NCI-H1930 (cell line): ENCODE measurements around the gene FBLN7.

Source experiments
- DNase-seq, 2 experiments: peaks; one replicate each; lab custom pipeline; 2025; lab: John Stamatoyannopoulos, UW

FBLN7 gene

DNA sequence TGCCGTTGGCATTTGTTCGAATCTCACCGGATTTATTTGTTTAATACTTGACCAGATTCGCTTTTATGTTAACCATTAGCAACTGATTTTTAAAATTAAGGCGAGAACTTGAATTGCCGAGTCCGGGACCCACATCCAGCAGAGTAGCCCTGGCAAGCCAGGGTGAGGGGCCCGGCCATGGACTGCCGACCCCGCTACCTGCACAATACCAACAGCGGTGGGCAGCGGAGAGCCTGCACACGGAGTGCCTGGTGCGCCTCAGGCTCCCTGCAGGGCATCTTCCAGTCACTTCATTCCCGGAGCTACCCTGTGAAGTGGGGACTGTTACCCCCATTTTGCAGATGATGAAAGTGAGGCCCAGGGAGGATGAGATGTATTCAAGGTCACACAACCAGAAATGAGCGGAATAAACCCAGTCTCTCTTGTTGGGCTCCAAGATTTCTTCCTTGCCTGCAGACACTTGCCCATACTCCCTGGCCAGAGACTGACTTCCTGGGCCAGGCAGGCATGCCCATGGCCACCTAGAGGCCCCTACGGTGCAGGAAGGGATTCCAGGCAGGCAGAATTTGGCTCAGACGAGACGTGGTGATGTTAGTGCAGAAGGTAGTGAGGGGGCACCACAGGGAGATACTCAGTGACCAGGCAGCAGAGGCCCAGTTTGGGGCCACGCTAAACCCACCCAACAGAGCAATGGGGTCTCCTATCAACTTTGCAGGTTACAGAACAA, 2.9 kb downstream of the FBLN7 start:
- no peak for DNase-seq

GRCh38 chr2:112141626-112142007, 3.4 kb downstream of the FBLN7 start:
- no peak for DNase-seq

DNA sequence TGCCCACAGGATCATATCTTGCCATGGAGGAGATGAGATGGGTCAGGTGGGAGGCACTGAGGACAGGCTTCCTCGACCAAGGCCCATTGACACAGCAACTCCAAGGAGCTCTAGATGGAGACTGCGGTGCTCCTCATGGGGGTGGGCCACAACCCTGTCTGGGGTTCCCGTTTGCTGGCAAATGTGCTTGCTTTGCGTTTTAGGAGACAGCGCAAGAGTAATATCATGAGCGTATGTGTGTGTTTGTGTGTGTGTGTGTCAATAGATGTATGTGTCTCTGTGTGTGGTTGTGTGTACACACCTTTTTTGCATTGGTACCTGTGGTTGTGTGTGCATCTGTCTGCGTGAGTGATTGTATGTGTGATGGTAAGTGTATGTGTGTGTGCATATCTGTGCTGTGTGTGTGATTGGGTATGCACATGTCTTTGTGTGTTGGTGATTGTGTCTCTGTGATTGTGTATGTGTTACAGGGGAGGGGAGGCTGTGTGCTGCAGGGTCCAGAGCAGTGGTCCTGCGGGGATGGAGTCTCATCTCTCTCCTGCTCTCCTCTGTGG, 4.4 kb downstream of the FBLN7 start:
- DNase-seq = no peak

GRCh38 chr2:112143150-112143549, 5.0 kb downstream of the FBLN7 start:
- DNase-seq = no peak

DNA sequence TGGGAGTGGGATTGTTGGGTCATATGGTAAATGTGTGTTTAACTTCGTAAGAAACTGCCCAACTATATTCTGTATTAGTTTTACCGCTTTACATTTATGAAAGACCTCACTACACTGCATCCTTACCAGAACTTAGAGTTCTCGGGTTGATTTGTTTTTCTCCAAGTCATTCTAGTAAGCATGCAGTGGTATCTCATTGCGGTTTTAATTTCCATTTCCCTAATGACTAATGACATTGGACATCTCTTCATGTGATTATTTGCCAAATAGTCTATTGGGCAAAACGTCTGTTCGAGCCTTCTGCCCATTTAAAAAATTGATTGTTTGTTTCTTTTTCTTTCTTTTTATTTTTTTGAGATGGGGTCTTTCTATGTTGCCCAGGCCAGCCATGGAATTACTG, 6.8 kb downstream of the FBLN7 start:
- DNase-seq = no peak

GRCh38 chr2:112147382-112148168, 9.4 kb downstream of the FBLN7 start:
- no peak for DNase-seq

DNA sequence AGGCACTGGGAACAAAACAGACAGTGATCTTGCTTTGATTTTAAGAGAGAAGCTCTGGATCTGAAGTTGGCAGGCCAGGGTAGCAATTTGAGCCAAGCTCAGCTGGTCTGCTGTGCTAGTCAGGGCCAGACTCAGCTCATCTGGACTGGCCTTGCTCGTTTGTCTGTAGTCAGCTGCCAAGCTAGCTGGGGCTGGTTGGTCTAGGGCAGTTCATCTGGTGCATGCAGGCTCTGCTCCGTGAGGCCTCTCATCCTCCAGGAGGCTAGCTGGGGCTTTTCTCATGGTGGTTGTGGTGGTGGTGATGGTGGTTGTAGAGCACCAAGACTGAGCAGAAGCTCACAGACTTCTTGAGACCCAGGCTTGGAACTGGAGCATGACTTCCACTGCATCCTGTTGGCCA, 10.3 kb downstream of the FBLN7 start:
- no peak for DNase-seq

GRCh38 chr2:112149194-112149593, 11.0 kb downstream of the FBLN7 start:
- no peak for DNase-seq

- no peak for DNase-seq
Observed at GRCh38 chr2:112149866-112150435, 11.8 kb downstream of the FBLN7 start.

DNA sequence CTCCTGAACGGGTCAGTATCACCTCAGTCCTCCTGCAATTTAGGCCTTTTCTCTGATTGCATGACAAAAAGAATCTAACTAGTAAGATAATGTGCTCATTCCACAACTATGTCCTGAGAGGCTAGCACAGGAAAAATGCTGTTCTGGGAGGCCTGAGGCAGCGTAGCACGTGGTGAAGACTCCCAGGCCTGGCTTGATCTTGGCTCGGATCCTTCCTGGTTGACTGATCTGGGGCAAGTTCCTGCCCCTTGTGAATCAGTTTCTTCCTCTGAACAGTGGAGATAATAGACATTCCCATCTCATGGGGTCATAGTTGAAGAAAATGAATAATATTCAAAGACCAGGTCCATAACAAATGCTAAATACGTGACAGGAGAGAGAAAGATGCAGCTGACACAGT, 12.3 kb downstream of the FBLN7 start:
- no peak for DNase-seq

DNA sequence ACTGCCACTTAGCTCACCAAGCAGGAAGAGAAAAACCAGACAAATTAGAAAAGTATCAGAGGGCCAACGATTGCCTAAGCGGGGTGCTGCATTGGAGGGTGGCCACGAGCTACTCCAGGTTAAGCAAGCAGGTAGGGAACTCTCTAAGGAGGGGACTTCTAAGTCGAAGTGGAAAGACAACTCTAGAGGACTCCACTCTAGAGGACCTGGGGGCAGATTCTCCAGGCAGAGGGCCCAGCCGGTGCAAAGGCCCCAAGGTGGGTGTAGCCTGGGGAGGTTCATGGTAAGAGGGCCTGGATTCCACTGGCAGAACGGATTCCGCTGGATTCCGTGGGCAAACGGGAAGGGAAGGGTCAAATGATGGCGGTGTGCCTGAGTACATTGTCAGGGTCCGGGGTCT, 12.7 kb downstream of the FBLN7 start:
- no peak for DNase-seq

DNA sequence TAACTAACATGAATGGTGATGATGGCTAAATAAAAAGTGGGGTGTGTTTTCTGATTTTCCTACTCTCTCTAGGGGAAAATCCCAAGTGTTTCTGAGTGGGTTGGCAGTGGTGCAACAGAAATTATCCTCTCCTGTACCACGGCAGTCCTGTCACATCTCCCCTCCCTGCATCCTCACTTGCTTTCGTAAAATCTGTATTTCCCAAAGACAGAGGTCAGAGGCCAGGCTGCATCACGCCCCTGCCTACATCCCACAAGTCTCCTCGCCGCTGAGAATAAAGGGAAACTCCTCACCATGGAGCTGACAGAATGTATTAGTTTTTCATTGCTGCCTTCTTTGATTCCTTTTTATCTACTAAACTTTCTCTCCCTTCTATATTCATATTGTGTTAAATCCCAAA, 13.1 kb downstream of the FBLN7 start:
- DNase-seq = no peak

GRCh38 chr2:112151701-112152440, 13.7 kb downstream of the FBLN7 start:
- DNase-seq = no peak

DNA sequence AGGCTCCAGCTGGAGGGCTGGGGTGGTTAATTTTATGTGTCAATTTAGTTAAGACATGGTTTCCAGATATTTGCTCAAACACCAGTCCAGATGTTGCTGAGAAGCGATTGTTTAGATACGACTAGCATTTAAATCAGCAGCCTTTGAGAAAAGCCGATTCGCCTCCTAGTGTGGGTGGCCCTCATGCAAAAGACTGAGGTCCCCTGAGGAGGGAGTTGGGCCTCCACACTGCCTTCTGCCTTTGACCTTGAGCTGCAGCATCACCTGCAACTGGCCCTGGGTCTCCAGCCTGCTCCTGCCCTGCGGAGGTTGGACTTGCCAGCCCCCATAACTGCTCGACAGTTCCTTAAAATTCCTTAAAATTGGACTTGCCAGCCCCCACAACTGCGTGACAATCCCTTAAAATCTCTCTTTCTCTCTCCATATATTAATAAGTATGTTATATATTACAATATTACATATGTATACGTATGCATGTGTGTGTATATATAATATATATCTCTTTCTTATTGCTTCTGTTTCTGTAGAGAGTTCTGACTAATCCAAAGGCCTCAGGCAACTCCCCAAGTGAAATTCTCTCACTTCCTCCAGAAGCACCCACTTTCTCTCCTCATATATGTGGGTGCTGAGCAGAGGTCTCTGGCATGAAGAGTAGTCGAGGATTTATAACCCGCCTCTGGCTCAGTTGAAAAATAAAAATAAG, 14.4 kb downstream of the FBLN7 start:
- no peak for DNase-seq

DNA sequence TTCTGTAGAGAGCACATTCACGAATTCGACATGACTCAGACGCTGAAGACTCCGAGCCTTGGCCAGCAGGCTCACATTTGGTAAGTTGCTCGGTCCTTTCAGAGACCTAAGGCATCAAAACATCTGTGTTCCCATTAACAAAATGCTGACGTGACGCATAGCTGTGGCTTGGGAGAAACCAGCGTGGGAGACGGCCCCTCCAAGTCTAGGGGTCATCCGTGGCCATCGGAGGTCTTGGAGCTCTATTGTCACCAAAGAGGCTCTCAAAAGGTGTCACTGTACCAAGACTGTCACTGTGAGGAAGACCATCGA, 14.9 kb downstream of the FBLN7 start:
- no peak for DNase-seq

- no peak for DNase-seq
Observed at GRCh38 chr2:112153501-112153900, 15.3 kb downstream of the FBLN7 start.

DNA sequence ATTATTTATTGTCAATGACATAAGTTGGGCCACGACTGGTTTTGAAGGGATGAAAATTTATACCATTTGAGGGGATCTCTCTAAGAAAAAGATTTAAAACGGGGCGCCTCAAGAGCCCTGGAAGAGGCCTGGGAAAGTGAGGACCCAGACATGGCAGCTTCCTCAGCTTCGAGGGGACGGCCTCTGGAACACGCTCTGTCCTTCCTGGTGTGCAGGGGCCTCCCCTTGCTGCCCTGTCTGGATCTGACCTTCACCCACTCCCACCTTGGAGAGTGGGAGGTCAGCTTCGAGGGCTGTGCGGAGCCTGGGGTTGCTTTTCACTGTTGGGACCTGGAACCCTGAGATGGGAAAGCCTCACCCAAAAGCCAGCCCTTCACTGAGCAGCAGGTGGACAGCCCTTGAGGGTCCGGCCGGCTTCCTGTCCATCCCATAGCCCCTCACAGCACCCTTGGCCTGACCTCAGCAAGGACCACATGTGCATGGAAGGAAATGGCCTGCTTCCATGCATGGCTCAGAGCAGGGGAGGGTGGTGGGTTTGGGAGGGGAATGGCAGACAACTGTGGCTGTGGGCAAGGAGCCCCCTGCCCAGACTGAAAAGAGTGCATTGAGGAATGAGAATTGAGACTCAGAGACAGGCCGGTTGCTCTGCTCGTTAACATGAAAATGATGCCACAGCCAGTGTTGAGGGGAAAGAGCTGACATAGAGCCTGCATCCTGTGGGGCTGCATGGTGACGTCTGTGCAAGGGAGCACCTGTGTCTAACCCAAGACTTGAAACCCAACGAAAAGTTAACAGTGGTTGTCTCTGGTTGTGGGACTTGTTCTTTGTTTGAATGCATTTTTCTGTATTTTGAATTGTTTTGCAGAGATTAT, 16.3 kb downstream of the FBLN7 start:
- no peak for DNase-seq

DNA sequence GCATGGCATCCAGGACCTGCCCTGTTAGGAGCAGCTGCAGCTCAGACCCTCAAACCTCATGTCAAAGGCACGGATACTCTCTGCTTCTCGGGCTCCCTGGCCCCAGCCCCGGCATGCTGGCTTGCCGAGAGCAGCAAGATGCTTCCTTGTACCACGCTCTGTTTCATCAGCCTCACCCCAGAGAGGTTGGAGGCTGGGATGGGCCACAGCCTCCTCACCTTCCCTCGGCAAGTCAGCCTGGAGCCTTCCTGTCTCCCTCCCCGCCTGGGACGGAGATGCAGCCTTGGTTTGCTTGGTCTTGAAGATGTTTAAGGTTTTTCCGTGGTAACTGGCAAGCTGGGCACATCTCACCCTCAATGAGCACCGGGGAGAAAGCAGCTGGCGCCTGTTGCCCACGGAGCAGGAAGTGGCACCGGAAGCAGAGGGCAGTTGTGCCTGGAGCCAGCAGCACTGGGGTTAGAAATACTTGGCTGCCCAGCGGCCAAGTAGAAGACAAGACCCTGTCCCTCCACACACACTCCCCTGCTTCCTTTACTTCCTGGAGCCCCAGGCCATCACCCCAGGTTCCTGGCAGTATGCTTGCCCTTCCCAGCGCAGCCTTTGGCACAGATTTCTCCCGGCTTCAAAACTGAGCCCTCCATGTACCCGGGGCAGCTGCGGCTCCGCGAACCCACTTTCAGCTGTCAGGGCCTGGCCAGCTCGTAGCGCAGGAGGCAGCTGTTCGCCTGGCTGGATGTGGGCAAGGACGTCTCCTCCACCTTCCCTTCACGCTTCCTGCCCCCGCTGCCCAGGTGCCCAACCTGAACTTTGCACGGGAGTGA, 17.4 kb downstream of the FBLN7 start:
- no peak for DNase-seq

- no peak for DNase-seq
Observed at GRCh38 chr2:112156152-112156986, 18.2 kb downstream of the FBLN7 start.
